HG03469 (cell line): ENCODE results near the gene NOTCH1.
"Not testable (repeated sequence)": the region's sequence is repeated elsewhere in the genome, so short reads cannot be mapped to it uniquely, and the experiment has no call there.

Experiments used
- ATAC-seq: cut with Tn5 transposase; IDR thresholded peaks from one replicate; pipeline ENCODE4 v1.9.1; 2021; ENCODE audit warnings: mild to moderate bottlenecking, moderate library complexity, moderate number of reproducible peaks; ENCODE audit not compliant: unreplicated experiment

The NOTCH1 gene

GRCh38 chr9:136565715-136566552 lies 20.1 kb upstream of the NOTCH1 start:
- ATAC-seq: no peak

DNA sequence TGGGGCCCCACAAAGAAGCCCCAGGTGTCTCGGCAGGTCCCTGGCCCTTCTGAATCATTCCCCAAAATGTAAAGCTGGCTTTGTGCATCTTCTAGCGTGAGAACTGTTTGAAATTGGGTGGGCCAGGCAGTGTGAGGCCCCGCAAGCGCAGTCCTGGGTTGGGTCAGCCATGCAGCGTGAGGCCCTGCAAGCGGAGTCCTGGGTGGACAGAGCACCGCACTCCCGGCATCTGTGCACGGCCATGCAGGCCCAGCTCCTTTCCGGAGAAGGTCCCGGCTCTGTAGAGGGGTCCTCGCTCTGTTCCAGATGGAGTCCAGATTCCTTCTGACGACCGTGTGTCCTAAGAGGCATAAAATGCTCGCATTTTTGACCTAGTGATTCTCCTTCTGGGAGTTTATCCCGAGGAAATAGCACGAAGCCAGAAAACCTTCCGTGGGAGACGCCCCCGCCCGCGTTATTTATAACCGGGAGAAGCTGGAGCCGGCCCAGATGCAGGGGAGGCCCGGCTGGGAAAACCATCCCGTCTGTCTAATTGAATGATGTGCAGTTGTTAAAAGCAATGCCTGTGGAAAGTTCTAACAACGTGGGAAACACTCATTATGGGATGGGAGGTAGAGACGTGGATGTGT lies 19.4 kb upstream of the NOTCH1 start:
- ATAC-seq: no peak

DNA sequence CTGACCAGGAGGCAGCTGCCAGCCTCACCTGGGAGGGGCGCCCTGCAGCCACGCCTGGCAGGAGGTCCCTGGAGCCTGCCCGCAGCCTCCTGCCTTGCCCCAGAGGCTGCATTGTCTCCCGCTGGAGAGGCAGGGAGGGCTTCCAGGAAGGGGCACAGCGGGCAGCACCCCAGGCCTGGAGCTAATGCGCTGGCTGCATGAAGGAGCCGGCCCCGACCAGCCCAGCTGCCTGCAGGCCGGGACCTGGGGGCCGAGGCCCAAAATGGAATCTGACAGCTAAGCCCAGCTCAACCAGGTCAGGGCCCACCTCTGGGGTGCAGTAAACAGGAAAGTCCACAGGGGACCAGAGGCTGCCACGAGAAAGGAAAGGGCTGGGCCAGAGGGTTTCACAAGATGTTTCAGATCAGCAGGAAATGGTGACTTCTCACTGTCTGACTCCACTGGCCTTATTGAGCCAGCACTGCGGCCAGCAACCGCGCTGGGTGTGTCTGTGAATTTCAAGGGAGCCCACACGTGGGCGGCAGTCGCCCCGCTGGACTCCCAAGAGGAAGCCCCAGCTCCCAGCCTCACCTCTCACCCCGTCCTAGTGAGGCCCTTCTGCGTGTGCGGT lies 18.6 kb upstream of the NOTCH1 start:
- no peak for ATAC-seq

- ATAC-seq: no peak
Measured at GRCh38 chr9:136563646-136564325, 17.9 kb upstream of the NOTCH1 start.

GRCh38 chr9:136562746-136563495 lies 17.1 kb upstream of the NOTCH1 start:
- no peak for ATAC-seq

- ATAC-seq: no peak
Measured at GRCh38 chr9:136561779-136562178, 15.9 kb upstream of the NOTCH1 start.

GRCh38 chr9:136560586-136560985 lies 14.7 kb upstream of the NOTCH1 start:
- no peak for ATAC-seq

- ATAC-seq: not testable (repeated sequence)
Measured at GRCh38 chr9:136559371-136559770, 13.5 kb upstream of the NOTCH1 start.

- not testable (repeated sequence) for ATAC-seq
Measured at GRCh38 chr9:136558846-136559245, 13.0 kb upstream of the NOTCH1 start.

DNA sequence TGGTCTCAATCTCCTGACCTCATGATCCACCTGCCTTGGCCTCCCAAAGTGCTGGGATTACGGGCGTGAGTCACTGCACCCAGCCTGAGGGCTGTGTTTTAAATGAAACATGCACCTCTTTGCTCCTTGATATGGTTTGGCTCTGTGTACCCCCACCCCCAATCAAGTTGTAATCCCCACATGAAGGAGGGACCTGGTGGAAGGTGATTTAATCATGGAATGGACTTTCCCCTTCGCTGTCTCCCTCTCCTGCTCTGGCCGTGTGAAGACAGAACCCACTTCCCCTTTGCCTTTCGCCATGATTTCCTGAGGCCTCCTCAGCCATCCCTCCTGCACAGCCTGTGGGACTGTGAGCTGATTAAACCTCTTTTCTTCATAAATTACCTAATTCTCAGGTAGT lies 12.5 kb upstream of the NOTCH1 start:
- no peak for ATAC-seq

- ATAC-seq: no peak
Measured at GRCh38 chr9:136557036-136557435, 11.2 kb upstream of the NOTCH1 start.

- ATAC-seq: no peak
Measured at GRCh38 chr9:136556166-136556565, 10.3 kb upstream of the NOTCH1 start.

DNA sequence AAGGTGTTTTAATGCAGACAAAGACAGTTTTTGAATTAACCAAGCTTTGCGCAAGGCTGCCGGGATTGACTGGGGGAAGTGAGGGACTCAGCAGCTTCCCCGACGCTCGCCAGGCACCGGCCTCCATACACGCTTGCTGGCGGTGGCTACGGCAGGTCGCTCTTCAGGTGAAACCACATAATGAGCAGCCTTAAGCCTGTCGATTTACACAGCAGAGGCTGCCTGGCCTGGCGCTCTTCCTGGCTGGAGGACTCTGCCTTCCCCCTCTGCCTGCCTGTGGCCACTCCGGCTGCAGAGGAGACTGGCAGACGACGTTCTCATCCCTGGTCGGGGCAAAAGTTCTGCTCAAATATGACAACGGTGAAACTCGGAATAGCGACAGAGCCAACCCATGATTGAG lies 9.0 kb upstream of the NOTCH1 start:
- no peak for ATAC-seq

DNA sequence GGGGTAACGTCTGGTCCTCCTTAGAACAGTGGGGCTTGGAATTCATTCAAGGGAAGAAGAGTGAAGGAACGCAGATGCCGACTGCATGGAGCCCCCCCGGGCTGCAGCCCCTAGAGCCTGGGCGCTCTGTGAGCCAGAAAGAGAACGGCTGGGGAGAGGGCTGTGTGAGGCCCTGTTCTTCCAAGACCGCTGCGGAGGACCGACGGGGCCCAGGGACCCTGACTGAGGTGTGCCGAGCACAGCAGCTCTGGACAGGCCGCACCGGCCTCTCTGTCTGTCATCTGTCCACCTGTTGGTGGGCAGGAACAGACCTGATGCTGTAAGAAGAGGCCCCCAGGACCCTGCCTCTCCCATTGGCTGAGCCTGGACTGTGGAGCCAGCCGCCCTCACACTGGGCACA lies 7.7 kb upstream of the NOTCH1 start:
- no peak for ATAC-seq

DNA sequence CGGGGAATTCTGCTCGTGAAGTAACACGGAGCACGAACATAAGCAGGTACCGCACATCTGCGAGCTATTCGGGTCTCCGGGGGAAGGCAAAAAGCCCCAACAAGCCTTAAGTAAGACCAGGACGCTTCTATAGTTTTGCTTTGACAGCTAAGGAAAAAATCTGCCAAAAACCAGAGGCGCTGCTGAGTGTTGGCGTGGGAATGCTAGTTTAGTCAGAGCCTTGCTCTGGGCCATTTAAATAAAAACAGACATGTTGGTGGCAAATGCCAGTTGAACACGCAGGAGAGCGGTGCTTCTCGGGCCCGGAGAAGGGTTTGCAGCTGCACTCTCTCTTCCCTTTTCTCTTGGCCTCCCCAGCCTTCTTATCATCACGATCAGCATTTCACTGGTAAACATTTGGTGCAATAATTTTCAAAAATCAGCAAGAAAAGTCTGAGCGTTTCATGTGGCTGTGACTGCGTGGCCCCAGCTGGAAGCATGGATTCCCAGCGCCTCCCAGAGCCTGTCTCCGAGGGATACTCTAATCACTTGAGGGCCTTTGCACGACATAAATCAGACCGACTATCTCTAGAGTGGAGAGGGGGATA lies 6.4 kb upstream of the NOTCH1 start:
- ATAC-seq: no peak

GRCh38 chr9:136551401-136552116 lies 5.7 kb upstream of the NOTCH1 start:
- ATAC-seq: no peak

- no peak for ATAC-seq
Measured at GRCh38 chr9:136550439-136551289, 4.8 kb upstream of the NOTCH1 start.

DNA sequence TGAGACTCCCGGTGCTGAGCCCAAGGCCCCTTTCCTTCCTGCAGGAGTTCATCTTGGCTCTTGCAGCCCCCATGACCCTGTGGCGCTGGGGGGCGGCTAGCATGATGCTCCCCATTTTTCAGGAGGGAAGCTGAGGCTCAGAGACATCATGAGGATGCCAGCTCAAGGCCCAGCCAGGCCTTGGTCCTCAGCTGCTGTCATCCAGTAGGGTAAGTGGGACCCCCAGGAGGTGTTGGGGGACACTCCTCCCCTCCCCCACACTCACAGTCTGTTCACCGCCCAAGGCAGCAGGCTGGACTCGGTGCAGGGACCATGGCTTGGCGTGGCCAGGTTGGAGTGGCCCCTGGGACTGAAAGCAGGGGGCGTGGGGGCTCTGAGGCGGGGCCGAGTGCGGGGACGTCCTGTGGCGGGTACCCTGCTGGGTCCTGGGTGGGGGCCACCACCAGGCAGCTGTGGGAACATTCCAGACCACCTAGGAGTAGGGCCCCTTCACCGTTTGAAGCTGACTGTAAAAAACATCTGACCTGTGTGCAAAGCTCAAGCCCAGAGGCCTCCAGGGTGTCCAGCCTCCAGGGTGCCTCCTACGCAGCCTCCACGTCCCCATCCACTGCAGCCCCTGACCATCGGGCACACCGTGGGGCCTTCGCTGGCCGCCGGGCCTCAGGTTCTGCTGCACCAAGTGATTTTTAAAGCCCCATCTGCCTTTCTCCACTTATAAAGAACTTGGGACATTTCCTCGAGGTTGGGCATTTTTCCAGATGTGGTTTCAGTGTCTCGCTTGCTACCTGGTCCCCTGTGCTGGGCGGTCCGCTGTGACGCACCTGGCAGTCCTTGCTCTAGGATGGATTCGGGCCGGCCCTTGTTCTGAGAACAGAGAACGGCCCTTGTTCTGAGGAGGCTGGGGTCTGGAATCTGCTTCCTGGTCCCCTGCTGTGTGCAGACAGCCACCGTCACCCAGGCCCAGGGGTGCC lies 3.4 kb upstream of the NOTCH1 start:
- ATAC-seq: no peak
